Measurements from ENCODE around the gene EEF1AKMT2.

- TF ChIP-seq CTCF (IDR thresholded peaks at IDR 0.05) (no peak), EP300 (IDR thresholded peaks at IDR 0.05) (no peak), POLR2A (IDR thresholded peaks at IDR 0.05) (no peak)
Observed at GRCh38 chr10:124708246-124708779, 83.4 kb downstream of the EEF1AKMT2 start.
